GM11168 (cell line): ENCODE measurements around the gene SYNGR1.

Experiments used
- in situ Hi-C: fragments of 300-500 bp; cut with MboI; formaldehyde crosslinking; loops from one replicate; pipeline ENCODE4 v1.12.0; 2022; ENCODE audit warnings: low sequenced_read_pairs; ENCODE audit not compliant: unreplicated experiment

SYNGR1 gene

GRCh38 chr22:39423976-39424375, 74.2 kb downstream of the SYNGR1 start:
- in situ Hi-C loops: no loop called here

- in situ Hi-C loops: no loop called here
Measured at GRCh38 chr22:39426380-39427043, 76.7 kb downstream of the SYNGR1 start.

- in situ Hi-C loops: no loop called here
Measured at GRCh38 chr22:39427751-39428596, 78.2 kb downstream of the SYNGR1 start.

GRCh38 chr22:39428597-39429071, 78.8 kb downstream of the SYNGR1 start:
- in situ Hi-C loops: no loop called here

- in situ Hi-C loops: no loop called here
Measured at GRCh38 chr22:39429186-39429585, 79.4 kb downstream of the SYNGR1 start.

- in situ Hi-C loops: no loop called here
Measured at GRCh38 chr22:39429916-39430575, 80.3 kb downstream of the SYNGR1 start.

- in situ Hi-C loops: no loop called here
Measured at GRCh38 chr22:39430576-39431150, 80.9 kb downstream of the SYNGR1 start.

- in situ Hi-C loops: no loop called here
Measured at GRCh38 chr22:39431216-39431801, 81.5 kb downstream of the SYNGR1 start.

GRCh38 chr22:39431821-39432251, 82.0 kb downstream of the SYNGR1 start:
- in situ Hi-C loops: no loop called here

- in situ Hi-C loops: no loop called here
Measured at GRCh38 chr22:39432361-39432811, 82.6 kb downstream of the SYNGR1 start.

GRCh38 chr22:39433476-39434242, 83.9 kb downstream of the SYNGR1 start:
- in situ Hi-C loops: no loop called here

GRCh38 chr22:39434243-39434653, 84.5 kb downstream of the SYNGR1 start:
- in situ Hi-C loops: no loop called here

GRCh38 chr22:39434721-39435120, 84.9 kb downstream of the SYNGR1 start:
- in situ Hi-C loops: no loop called here
